GM13977 (cell line): ENCODE results near the gene ITPR3.

Source experiments
- DNase-seq: peaks from one replicate; pipeline ENCODE4 v3.0.0; 2012; ENCODE audit warnings: low spot score
- in situ Hi-C: fragments of 300-500 bp; cut with MboI; formaldehyde crosslinking; loops from one replicate; pipeline ENCODE4 v1.12.0; 2022; ENCODE audit warnings: low sequenced_read_pairs, low pct_unique_long_range_greater_than_20kb, mixed read lengths, inconsistent platforms; ENCODE audit not compliant: unreplicated experiment
- TF ChIP-seq, protein P1 (sequence below): IDR thresholded peaks from 2 replicates; pipeline ENCODE4 v1.5.1; 2012; ENCODE audit warnings: mild to moderate bottlenecking, control low read depth; ENCODE audit not compliant: insufficient read depth; ENCODE audit errors: extremely low read depth, missing control alignments

The ITPR3 gene

DNA sequence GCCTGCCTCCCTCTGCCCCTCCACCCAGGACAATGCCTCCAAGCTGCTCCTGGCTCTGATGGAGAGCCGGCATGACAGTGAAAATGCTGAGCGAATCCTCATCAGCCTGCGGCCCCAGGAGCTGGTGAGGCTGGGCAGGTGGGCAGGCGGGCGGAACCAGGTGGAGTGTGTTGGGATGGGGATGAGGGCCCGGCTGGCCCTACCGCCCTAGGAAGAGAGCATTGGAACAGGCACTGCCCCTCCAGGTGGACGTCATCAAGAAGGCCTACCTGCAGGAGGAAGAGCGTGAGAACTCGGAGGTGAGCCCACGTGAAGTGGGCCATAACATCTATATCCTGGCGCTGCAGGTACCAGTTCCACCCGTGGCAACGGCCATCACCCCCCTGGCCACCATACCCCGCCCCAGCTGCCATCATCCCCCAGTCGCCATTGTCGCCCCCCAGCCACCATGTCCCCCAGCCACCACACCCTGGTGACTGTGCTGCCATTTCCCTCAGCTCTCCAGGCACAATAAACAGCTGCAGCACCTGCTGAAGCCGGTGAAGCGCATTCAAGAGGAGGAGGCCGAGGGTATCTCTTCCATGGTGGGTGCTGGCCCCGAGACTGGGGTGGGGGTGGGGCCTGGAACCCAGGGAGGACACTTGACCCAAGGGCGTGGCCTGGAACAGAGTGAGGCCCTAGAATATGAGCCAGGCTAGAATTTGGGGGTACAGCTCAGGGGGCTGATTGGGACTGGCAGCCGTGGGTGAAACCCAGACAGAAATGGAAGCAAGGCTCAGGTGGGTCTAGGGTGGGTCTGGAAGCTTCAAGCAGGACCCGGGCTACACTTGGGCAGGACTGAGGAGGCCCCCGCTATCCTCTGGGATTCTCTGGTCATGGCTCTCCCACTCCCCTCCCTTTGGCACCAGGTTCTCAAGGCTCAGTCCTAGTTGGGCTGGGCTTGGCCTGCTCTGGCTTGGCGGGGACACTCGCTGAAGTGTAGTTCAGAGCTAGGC lies 66.2 kb downstream of the ITPR3 start:
- in situ Hi-C loops = no loop called here
- TF ChIP-seq, protein P1, sequence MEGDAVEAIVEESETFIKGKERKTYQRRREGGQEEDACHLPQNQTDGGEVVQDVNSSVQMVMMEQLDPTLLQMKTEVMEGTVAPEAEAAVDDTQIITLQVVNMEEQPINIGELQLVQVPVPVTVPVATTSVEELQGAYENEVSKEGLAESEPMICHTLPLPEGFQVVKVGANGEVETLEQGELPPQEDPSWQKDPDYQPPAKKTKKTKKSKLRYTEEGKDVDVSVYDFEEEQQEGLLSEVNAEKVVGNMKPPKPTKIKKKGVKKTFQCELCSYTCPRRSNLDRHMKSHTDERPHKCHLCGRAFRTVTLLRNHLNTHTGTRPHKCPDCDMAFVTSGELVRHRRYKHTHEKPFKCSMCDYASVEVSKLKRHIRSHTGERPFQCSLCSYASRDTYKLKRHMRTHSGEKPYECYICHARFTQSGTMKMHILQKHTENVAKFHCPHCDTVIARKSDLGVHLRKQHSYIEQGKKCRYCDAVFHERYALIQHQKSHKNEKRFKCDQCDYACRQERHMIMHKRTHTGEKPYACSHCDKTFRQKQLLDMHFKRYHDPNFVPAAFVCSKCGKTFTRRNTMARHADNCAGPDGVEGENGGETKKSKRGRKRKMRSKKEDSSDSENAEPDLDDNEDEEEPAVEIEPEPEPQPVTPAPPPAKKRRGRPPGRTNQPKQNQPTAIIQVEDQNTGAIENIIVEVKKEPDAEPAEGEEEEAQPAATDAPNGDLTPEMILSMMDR = no peak
- DNase-seq = no peak

DNA sequence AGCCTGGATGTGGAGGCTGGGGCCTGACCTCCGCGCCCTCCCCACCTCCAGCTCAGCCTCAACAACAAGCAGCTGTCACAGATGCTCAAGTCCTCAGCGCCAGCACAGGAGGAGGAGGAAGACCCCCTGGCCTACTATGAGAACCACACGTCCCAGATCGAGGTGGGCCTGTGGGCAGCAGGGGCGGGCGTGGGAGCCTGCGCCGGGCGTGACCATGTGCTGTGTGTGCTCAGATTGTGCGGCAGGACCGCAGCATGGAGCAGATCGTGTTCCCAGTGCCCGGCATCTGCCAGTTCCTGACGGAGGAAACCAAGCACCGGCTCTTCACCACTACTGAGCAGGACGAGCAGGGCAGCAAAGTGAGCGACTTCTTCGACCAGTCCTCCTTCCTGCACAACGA lies 66.9 kb downstream of the ITPR3 start:
- TF ChIP-seq, protein P1 = no peak
- in situ Hi-C loops = no loop called here
- no peak for DNase-seq

- TF ChIP-seq, protein P1 = no peak
- in situ Hi-C loops = no loop called here
- DNase-seq = no peak
Measured at GRCh38 chr6:33688451-33689147, 67.5 kb downstream of the ITPR3 start.

GRCh38 chr6:33689148-33689494 lies 68.0 kb downstream of the ITPR3 start:
- DNase-seq = no peak
- TF ChIP-seq, protein P1 = no peak
- in situ Hi-C loops = no loop called here

- no peak for DNase-seq
- in situ Hi-C loops = no loop called here
- TF ChIP-seq, protein P1 = no peak
Measured at GRCh38 chr6:33689879-33690278, 68.8 kb downstream of the ITPR3 start.

DNA sequence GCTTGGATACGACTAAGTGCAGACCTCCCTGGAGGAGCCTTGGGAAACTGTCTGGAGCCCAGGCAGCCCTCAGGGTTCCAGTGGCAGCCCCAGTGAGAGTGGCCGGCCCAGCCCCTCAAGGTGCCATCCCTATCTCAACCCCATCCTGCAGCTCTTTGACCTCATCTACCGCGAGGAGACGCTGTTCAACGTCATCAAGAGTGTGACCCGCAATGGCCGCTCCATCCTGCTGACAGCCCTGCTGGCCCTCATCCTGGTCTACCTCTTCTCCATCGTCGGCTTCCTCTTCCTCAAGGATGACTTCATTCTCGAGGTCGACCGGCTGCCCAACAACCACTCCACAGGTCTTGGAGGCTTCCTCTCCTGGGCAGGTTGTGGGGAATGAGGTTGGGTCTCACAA lies 69.6 kb downstream of the ITPR3 start:
- TF ChIP-seq, protein P1 = no peak
- no peak for DNase-seq
- in situ Hi-C loops = no loop called here
